Activated T-cell treated with anti-CD3 and anti-CD28 coated beads, Interleukin-2, amount 50 U/mL, for 72 hours (primary cell): Measurements from ENCODE around the gene NOS3. TPM values are rescaled to one million over a fixed set of nuclear protein-coding genes. Genes with fewer than 3 reads are reported as not detected.

Experiments used
- ATAC-seq, 2 donors: fragments of 150-1000 bp; cut with Tn5 transposase; replicated peaks in 1 of 2; 2 replicates each; pipeline ENCODE4 v1.10.0; 2021; ENCODE audit warnings: moderate library complexity in 2 of 2, mild to moderate bottlenecking in 1 of 2
- DNase-seq, 2 donors: peaks; one replicate each; pipeline ENCODE4 v3.0.0; 2021 to 2022; ENCODE audit warnings: mixed read lengths in 1 of 2
- H3K27ac Mint-ChIP-seq: one replicate; pipeline ENCODE4 v1.8.0; 2022; ENCODE audit warnings: mild to moderate bottlenecking, moderate library complexity, mixed read lengths
- H3K27me3 Mint-ChIP-seq: one replicate; pipeline ENCODE4 v1.8.0; 2022; ENCODE audit warnings: low read depth, mixed read lengths
- H3K36me3 Mint-ChIP-seq, 2 donors: one replicate each; pipeline ENCODE4 v1.8.0; 2022; ENCODE audit warnings: mixed read lengths in 2 of 2, mild to moderate bottlenecking in 1 of 2; ENCODE audit not compliant: insufficient read depth in 2 of 2
- H3K4me1 Mint-ChIP-seq: one replicate; pipeline ENCODE4 v1.8.0; 2022; ENCODE audit warnings: low read depth, mixed read lengths
- H3K4me3 Mint-ChIP-seq, 2 donors: one replicate each; pipeline ENCODE4 v1.8.0; 2022; ENCODE audit warnings: mild to moderate bottlenecking in 2 of 2, mixed read lengths in 2 of 2, moderate library complexity in 2 of 2
- H3K9me3 Mint-ChIP-seq, 2 donors: one replicate each; pipeline ENCODE4 v1.8.0; 2022; ENCODE audit warnings: mixed read lengths in 2 of 2
- total RNA-seq, 2 donors: library from RNA; stranded (reverse); gene quantifications; one replicate each; pipeline ENCODE4 v1.2.3, GENCODE V29; 2022

The NOS3 gene
- total RNA-seq, 2 donors from 2014 or later: 6.8 to 8.1 TPM

- no peak for DNase-seq
- Mint-ChIP-seq H3K36me3 (no peaks in the 10 kb centered on the region), H3K9me3 (no peaks in the 10 kb centered on the region), H3K27ac (no peak overlapping the region), H3K27me3 (peaks cover 26% of the 10 kb centered on the region), H3K4me1 (peaks cover 8% of the 10 kb centered on the region), H3K4me3 (no peak overlapping the region)
- no peak for ATAC-seq
Observed at GRCh38 chr7:150955519-150956394, 35.1 kb upstream of the NOS3 start.

- ATAC-seq (no peak), DNase-seq (no peak)
- no peak overlapping the region for H3K4me3 Mint-ChIP-seq
- H3K27ac Mint-ChIP-seq: no peak overlapping the region
- peaks cover 26% of the 10 kb centered on the region for H3K27me3 Mint-ChIP-seq
- peaks cover 8% of the 10 kb centered on the region for H3K4me1 Mint-ChIP-seq
- no peaks in the 10 kb centered on the region for H3K36me3 Mint-ChIP-seq
- H3K9me3 Mint-ChIP-seq: no peaks in the 10 kb centered on the region
Observed at GRCh38 chr7:150956395-150957132, 34.3 kb upstream of the NOS3 start.

- peaks cover 26% of the 10 kb centered on the region for H3K27me3 Mint-ChIP-seq
- ATAC-seq (no peak), DNase-seq (no peak)
- no peaks in the 10 kb centered on the region for H3K36me3 Mint-ChIP-seq
- no peak overlapping the region for H3K27ac Mint-ChIP-seq
- peaks cover 8% of the 10 kb centered on the region for H3K4me1 Mint-ChIP-seq
- H3K9me3 Mint-ChIP-seq: no peaks in the 10 kb centered on the region
- peak overlapping the region in 1 of 2 donors; percentile 21 for H3K4me3 Mint-ChIP-seq
Observed at GRCh38 chr7:150957133-150958020, 33.4 kb upstream of the NOS3 start.

- Mint-ChIP-seq H3K27ac (no peak overlapping the region), H3K4me1 (peaks cover 8% of the 10 kb centered on the region), H3K9me3 (no peaks in the 10 kb centered on the region), H3K36me3 (no peaks in the 10 kb centered on the region), H3K27me3 (peaks cover 26% of the 10 kb centered on the region), H3K4me3 (no peak overlapping the region)
- ATAC-seq (no peak), DNase-seq (no peak)
Observed at GRCh38 chr7:150958062-150958552, 32.7 kb upstream of the NOS3 start.

- H3K4me1 Mint-ChIP-seq: peaks cover 8% of the 10 kb centered on the region
- no peaks in the 10 kb centered on the region for H3K9me3 Mint-ChIP-seq
- peaks cover 26% of the 10 kb centered on the region for H3K27me3 Mint-ChIP-seq
- no peak overlapping the region for H3K4me3 Mint-ChIP-seq
- no peaks in the 10 kb centered on the region for H3K36me3 Mint-ChIP-seq
- ATAC-seq: no peak
- no peak for DNase-seq
- H3K27ac Mint-ChIP-seq: no peak overlapping the region
Observed at GRCh38 chr7:150958597-150958996, 32.2 kb upstream of the NOS3 start.

- no peak overlapping the region for H3K4me3 Mint-ChIP-seq
- peaks cover 8% of the 10 kb centered on the region for H3K4me1 Mint-ChIP-seq
- no peaks in the 10 kb centered on the region for H3K36me3 Mint-ChIP-seq
- no peak overlapping the region for H3K27ac Mint-ChIP-seq
- ATAC-seq (no peak), DNase-seq (no peak)
- no peaks in the 10 kb centered on the region for H3K9me3 Mint-ChIP-seq
- H3K27me3 Mint-ChIP-seq: peaks cover 26% of the 10 kb centered on the region
Observed at GRCh38 chr7:150959081-150959480, 31.7 kb upstream of the NOS3 start.

- Mint-ChIP-seq H3K4me1 (peaks cover 8% of the 10 kb centered on the region), H3K36me3 (no peaks in the 10 kb centered on the region), H3K27me3 (peaks cover 26% of the 10 kb centered on the region), H3K4me3 (no peak overlapping the region), H3K9me3 (no peaks in the 10 kb centered on the region), H3K27ac (no peak overlapping the region)
- DNase-seq: no peak
- ATAC-seq: no peak
Observed at GRCh38 chr7:150959739-150960734, 30.8 kb upstream of the NOS3 start.

GRCh38 chr7:150961510-150962289 is 29.1 kb upstream of the NOS3 start:
- peaks cover 8% of the 10 kb centered on the region for H3K4me1 Mint-ChIP-seq
- H3K9me3 Mint-ChIP-seq: no peaks in the 10 kb centered on the region
- ATAC-seq (no peak), DNase-seq (no peak)
- no peaks in the 10 kb centered on the region for H3K36me3 Mint-ChIP-seq
- no peak overlapping the region for H3K4me3 Mint-ChIP-seq
- H3K27me3 Mint-ChIP-seq: peaks cover 17% of the 10 kb centered on the region
- no peak overlapping the region for H3K27ac Mint-ChIP-seq

GRCh38 chr7:150962290-150962552 is 28.6 kb upstream of the NOS3 start:
- ATAC-seq (no peak), DNase-seq (no peak)
- no peaks in the 10 kb centered on the region for H3K36me3 Mint-ChIP-seq
- no peak overlapping the region for H3K27ac Mint-ChIP-seq
- H3K9me3 Mint-ChIP-seq: no peaks in the 10 kb centered on the region
- peaks cover 8% of the 10 kb centered on the region for H3K4me1 Mint-ChIP-seq
- H3K27me3 Mint-ChIP-seq: peaks cover 11% of the 10 kb centered on the region
- no peak overlapping the region for H3K4me3 Mint-ChIP-seq

- H3K27ac Mint-ChIP-seq: no peak overlapping the region
- ATAC-seq: peak; percentile 86 to 96
- H3K4me3 Mint-ChIP-seq: peak overlapping the region in 1 of 2 donors; percentile 52
- peaks cover 8% of the 10 kb centered on the region for H3K4me1 Mint-ChIP-seq
- H3K36me3 Mint-ChIP-seq: no peaks in the 10 kb centered on the region
- H3K9me3 Mint-ChIP-seq: no peaks in the 10 kb centered on the region
- peaks cover 7% of the 10 kb centered on the region for H3K27me3 Mint-ChIP-seq
- peak; percentile 63 to 64 for DNase-seq
Observed at GRCh38 chr7:150962553-150963399, 28.0 kb upstream of the NOS3 start.
